Thyroid gland (tissue), 4 donors: Measurements from ENCODE around the gene IRAK2. TPM values are rescaled to one million over a fixed set of nuclear protein-coding genes. Genes with fewer than 3 reads are reported as not detected.

Experiments
- DNase-seq, 2 donors: peaks; one replicate each; pipeline ENCODE4 v3.0.0-alpha.2; 2019
- H3K27ac ChIP-seq, 3 donors: fragments of 200-600 bp; sonication (generic); 1 replicate in 2 of 3; 2 replicates in 1 of 3; pipeline ENCODE4 v1.5.1; 2016 to 2019; ENCODE audit warnings: mild to moderate bottlenecking in 1 of 3, moderate library complexity in 1 of 3
- H3K27me3 ChIP-seq: fragments of 200-600 bp; sonication (generic); one replicate; pipeline ENCODE4 v1.5.1; 2019
- H3K36me3 ChIP-seq, 2 donors: fragments of 200-600 bp; sonication (generic); one replicate each; pipeline ENCODE4 v1.5.1; 2016 to 2019
- H3K4me1 ChIP-seq, 2 donors: fragments of 200-600 bp; sonication (generic); one replicate each; pipeline ENCODE4 v1.5.1; 2017 to 2019
- H3K4me3 ChIP-seq, 3 donors: fragments of 200-600 bp; sonication (generic); replicated peaks in 1 of 3; 1 replicate in 2 of 3; 2 replicates in 1 of 3; pipeline ENCODE4 v1.5.1; 2016; ENCODE audit warnings: mild to moderate bottlenecking in 1 of 3
- H3K9me3 ChIP-seq: fragments of 200-600 bp; sonication (generic); one replicate; pipeline ENCODE4 v1.5.1; 2017
- CTCF ChIP-seq, 6 experiments: fragments of 200-600 bp in 3 of 6; fragments of 450-650 bp in 3 of 6; sonication (generic) in 3 of 6; IDR thresholded peaks; one replicate each; pipeline ENCODE4 v1.5.1; 2016 to 2019; ENCODE audit warnings: antibody characterized with exemption in 6 of 6, mild to moderate bottlenecking in 2 of 6, inconsistent platforms in 1 of 6, moderate library complexity in 1 of 6
- POLR2A ChIP-seq, 2 donors: fragments of 450-650 bp; IDR thresholded peaks; one replicate each; pipeline ENCODE4 v1.6.1; 2017; ENCODE audit warnings: antibody characterized with exemption in 2 of 2, mild to moderate bottlenecking in 2 of 2, moderate library complexity in 1 of 2
- WGBS, 2 donors: methylation state at CpG; one replicate each; pipeline ENCODE4 v1.1.5; 2017; 5-methylcytosine and 5-hydroxymethylcytosine counted together
- intact Hi-C: fragments of 100-400 bp; cut with DNase I; formaldehyde crosslinking; loops from one replicate; pipeline ENCODE4 v1.15.1; 2023
- total RNA-seq, 4 donors: library from RNA; depleted of rRNA; stranded (reverse); fragments of >200 nt; gene quantifications; one replicate each; pipeline ENCODE4 v1.2.3, GENCODE V29; 2016

IRAK2 gene
- total RNA-seq, 4 donors from 2014 or later: 5.0 to 9.1 (median 7.4) TPM

DNA sequence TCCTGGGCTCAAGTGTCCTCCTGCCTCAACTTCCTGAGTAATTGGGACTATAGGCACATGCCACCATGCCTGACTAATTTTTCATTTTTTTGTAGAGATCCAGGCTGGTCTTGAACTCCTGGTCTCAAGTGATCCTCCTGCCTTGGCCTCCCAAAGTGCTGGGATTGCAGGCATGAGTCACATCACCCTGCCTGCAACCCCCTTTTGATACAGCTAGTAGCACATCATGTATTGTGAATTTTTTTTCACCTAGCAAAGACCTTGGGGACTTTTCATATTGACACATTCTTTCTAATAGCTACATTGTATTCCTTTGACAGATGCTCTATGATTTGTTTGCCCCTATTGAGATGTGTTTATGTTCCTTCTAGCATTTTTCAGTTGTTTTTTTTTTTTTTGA lies 14.2 kb downstream of the IRAK2 start:
- Histone ChIP-seq H3K9me3 (no peaks in the 10 kb centered on the region), H3K36me3 (no peaks in the 10 kb centered on the region), H3K4me1 (peaks cover 3 to 11% of the 10 kb centered on the region in 2 donors), H3K27ac (no peak overlapping the region), H3K27me3 (no peaks in the 10 kb centered on the region), H3K4me3 (no peak overlapping the region)
- DNase-seq: no peak
- TF ChIP-seq POLR2A (IDR thresholded peaks at IDR 0.05): no peak
- TF ChIP-seq CTCF (IDR thresholded peaks at IDR 0.05): no peak
- intact Hi-C loops: no loop called here

- DNase-seq: no peak
- intact Hi-C loops: no loop called here
Measured at GRCh38 chr3:10180289-10180688, 15.6 kb downstream of the IRAK2 start.

DNA sequence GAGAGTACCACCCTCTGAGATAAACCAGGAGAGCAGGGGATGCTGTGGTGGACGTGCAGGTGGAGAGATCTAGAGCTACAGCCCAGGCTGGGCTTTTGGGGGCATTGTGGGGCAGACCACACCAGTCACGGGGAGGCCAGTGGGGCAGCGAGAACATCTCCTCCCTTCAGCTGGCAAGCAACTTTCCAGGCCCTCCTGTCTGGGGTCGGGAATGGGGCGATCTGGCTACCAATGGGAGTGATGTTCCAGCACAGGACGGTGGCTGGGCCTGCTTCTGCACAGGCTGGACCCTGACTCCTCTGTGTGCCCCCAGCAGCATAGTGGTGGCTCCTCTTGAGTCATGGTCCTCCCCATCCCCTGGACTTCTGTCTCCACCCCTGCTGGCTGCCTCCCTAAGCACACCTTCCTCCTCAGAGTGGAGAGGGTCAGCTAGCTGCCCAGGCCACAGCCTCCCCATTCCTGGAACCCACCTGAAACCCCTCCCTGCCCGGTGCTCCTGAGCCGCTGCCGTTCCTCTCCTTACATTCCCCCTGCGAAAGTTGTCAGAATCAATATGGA lies 16.1 kb downstream of the IRAK2 start:
- H3K4me1 ChIP-seq: peaks cover 3 to 7% of the 10 kb centered on the region in 2 donors
- H3K36me3 ChIP-seq: no peaks in the 10 kb centered on the region
- DNase-seq: no peak
- H3K4me3 ChIP-seq: no peak overlapping the region
- H3K9me3 ChIP-seq: no peaks in the 10 kb centered on the region
- H3K27ac ChIP-seq: peak overlapping the region in 1 of 3 donors; percentile 45
- WGBS, 2 donors: 84% methylated on average over 9 to 10 of the region's 10 CpGs
- intact Hi-C loops: no loop called here
- TF ChIP-seq CTCF (IDR thresholded peaks at IDR 0.05) (no peak), POLR2A (IDR thresholded peaks at IDR 0.05) (no peak)
- H3K27me3 ChIP-seq: no peaks in the 10 kb centered on the region

More at GRCh38 chr3:10180289-10180688, 15.6 kb downstream of the IRAK2 start:
- no peak overlapping the region for H3K4me3 ChIP-seq
- no peaks in the 10 kb centered on the region for H3K9me3 ChIP-seq
- H3K27me3 ChIP-seq: no peaks in the 10 kb centered on the region
- 97 to 100% methylated on average over 2 of the region's 2 CpGs for WGBS, 2 donors
- no peak for TF ChIP-seq CTCF (IDR thresholded peaks at IDR 0.05)
- TF ChIP-seq POLR2A (IDR thresholded peaks at IDR 0.05): no peak
- H3K4me1 ChIP-seq: peaks cover 3 to 4% of the 10 kb centered on the region in 2 donors
- no peaks in the 10 kb centered on the region for H3K36me3 ChIP-seq
- H3K27ac ChIP-seq: no peak overlapping the region

GRCh38 chr3:10182950-10183349 lies 18.2 kb downstream of the IRAK2 start:
- no peak for DNase-seq
- TF ChIP-seq POLR2A (IDR thresholded peaks at IDR 0.05) (no peak), CTCF (IDR thresholded peaks at IDR 0.05) (no peak)
- intact Hi-C loops: no loop called here
- no peaks in the 10 kb centered on the region for H3K36me3 ChIP-seq
- 74 to 82% methylated on average over 5 of the region's 5 CpGs for WGBS, 2 donors
- H3K27ac ChIP-seq: no peak overlapping the region
- H3K27me3 ChIP-seq: no peaks in the 10 kb centered on the region
- peaks cover 3 to 21% of the 10 kb centered on the region in 2 donors for H3K4me1 ChIP-seq
- H3K9me3 ChIP-seq: no peaks in the 10 kb centered on the region
- H3K4me3 ChIP-seq: no peak overlapping the region

GRCh38 chr3:10184250-10184649 lies 19.5 kb downstream of the IRAK2 start:
- Histone ChIP-seq H3K27me3 (no peaks in the 10 kb centered on the region), H3K4me1 (peaks cover 3 to 29% of the 10 kb centered on the region in 2 donors), H3K36me3 (no peaks in the 10 kb centered on the region), H3K9me3 (no peaks in the 10 kb centered on the region), H3K4me3 (no peak overlapping the region), H3K27ac (no peak overlapping the region)
- intact Hi-C loops: no loop called here
- no peak for TF ChIP-seq POLR2A (IDR thresholded peaks at IDR 0.05)
- TF ChIP-seq CTCF (IDR thresholded peaks at IDR 0.05): no peak
- DNase-seq: no peak
- WGBS, 2 donors: 84 to 90% methylated on average over 2 of the region's 2 CpGs
